ENCODE results near the gene MRPS22. TPM values are rescaled to one million over a fixed set of nuclear protein-coding genes. Genes with fewer than 3 reads are reported as not detected.

The MRPS22 gene
- total RNA-seq, 1 donor from 2014 or later: 43.0 TPM

DNA sequence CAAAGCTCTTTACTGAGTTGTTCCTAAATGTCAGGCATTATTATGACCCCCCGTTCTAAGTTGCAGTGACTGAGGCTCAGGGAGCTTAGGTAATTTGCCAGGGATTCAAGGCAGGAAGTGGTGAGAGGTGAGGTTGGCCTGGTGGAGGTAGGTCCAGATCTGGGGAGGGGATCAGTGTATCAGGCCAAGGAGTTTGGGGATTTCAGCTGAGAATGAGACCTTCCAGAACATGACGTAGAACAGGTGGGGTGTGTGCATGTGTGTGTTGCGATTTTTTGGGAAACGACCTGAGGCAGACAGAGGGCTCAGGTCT is 41.1 kb upstream of the MRPS22 start:
- no peak overlapping the region for H3K4me3 Mint-ChIP-seq
- TF ChIP-seq, protein P1, sequence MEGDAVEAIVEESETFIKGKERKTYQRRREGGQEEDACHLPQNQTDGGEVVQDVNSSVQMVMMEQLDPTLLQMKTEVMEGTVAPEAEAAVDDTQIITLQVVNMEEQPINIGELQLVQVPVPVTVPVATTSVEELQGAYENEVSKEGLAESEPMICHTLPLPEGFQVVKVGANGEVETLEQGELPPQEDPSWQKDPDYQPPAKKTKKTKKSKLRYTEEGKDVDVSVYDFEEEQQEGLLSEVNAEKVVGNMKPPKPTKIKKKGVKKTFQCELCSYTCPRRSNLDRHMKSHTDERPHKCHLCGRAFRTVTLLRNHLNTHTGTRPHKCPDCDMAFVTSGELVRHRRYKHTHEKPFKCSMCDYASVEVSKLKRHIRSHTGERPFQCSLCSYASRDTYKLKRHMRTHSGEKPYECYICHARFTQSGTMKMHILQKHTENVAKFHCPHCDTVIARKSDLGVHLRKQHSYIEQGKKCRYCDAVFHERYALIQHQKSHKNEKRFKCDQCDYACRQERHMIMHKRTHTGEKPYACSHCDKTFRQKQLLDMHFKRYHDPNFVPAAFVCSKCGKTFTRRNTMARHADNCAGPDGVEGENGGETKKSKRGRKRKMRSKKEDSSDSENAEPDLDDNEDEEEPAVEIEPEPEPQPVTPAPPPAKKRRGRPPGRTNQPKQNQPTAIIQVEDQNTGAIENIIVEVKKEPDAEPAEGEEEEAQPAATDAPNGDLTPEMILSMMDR (conservative IDR thresholded peaks at IDR 0.05): no peak
- no peak overlapping the region for H3K27ac Mint-ChIP-seq

DNA sequence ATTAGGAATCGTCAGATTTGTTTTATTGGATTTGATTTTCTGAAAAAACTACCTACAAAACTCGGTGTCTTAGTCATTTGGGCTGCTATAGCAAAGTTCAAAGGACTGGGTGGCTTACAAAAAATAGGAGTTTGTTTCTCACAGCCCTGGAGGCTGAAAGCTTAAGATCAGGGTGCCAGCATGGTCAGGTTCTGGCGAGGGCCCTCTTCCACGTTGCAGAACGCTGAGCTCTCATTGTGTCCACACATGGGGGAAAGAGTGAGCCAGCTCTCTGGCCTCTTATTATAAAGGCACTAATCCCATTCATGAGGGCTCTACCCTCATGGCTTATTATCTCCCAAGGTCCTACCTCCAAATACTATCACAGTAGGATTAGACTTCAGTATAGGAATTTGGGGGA is 40.6 kb upstream of the MRPS22 start:
- no peak overlapping the region for H3K4me3 Mint-ChIP-seq
- H3K27me3 Mint-ChIP-seq: peaks cover 11% of the 10 kb centered on the region
- no peak for DNase-seq (ENCODE audit: extremely low spot score, unreplicated experiment)
- H3K9me3 Mint-ChIP-seq: no peaks in the 10 kb centered on the region
- H3K27ac Mint-ChIP-seq: no peak overlapping the region
- TF ChIP-seq, protein P1 (conservative IDR thresholded peaks at IDR 0.05): no peak
- H3K36me3 Mint-ChIP-seq: no peaks in the 10 kb centered on the region
- peaks cover 9% of the 10 kb centered on the region for H3K4me1 Mint-ChIP-seq (ENCODE audit: unreplicated experiment)

More for the DNA sequence above, 41.1 kb upstream of the MRPS22 start:
- no peaks in the 10 kb centered on the region for H3K9me3 Mint-ChIP-seq
- DNase-seq (ENCODE audit: extremely low spot score, unreplicated experiment): no peak
- peaks cover 11% of the 10 kb centered on the region for H3K27me3 Mint-ChIP-seq
- H3K36me3 Mint-ChIP-seq: no peaks in the 10 kb centered on the region
- H3K4me1 Mint-ChIP-seq (ENCODE audit: unreplicated experiment): peaks cover 5% of the 10 kb centered on the region

GRCh38 chr3:139304383-139304782 is 39.4 kb upstream of the MRPS22 start:
- Mint-ChIP-seq H3K27me3 (peaks cover 11% of the 10 kb centered on the region), H3K9me3 (no peaks in the 10 kb centered on the region), H3K4me1 (ENCODE audit: unreplicated experiment) (peaks cover 15% of the 10 kb centered on the region), H3K4me3 (no peak overlapping the region), H3K36me3 (no peaks in the 10 kb centered on the region), H3K27ac (no peak overlapping the region)
- no peak for DNase-seq (ENCODE audit: extremely low spot score, unreplicated experiment)
- TF ChIP-seq, protein P1 (conservative IDR thresholded peaks at IDR 0.05): no peak

DNA sequence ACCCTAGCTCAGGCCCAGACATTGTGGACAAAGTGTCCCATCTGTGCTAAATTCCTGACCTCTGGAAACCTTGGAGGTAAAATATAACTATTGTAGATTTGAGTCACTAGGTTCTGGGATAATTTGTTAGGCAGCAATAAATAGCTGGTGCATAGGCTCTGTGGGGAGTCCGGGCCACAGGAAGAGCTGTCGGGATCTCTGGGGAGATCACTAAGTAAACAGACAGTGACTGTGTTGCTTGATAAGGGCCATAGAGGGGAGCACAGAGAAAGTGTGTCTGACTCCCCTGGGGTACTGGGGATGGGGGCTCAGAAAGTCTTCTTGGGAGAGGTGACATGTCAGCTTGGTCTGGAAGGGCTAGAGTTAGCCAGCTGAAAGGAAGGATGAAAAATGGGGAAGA is 37.7 kb upstream of the MRPS22 start:
- TF ChIP-seq, protein P1 (conservative IDR thresholded peaks at IDR 0.05): no peak
- no peak overlapping the region for H3K4me3 Mint-ChIP-seq

GRCh38 chr3:139307072-139307491 is 36.7 kb upstream of the MRPS22 start:
- Mint-ChIP-seq H3K9me3 (no peaks in the 10 kb centered on the region), H3K27ac (no peak overlapping the region), H3K27me3 (peaks cover 9% of the 10 kb centered on the region)

More for the DNA sequence above, 37.7 kb upstream of the MRPS22 start:
- Mint-ChIP-seq H3K27me3 (peaks cover 9% of the 10 kb centered on the region), H3K4me1 (ENCODE audit: unreplicated experiment) (peaks cover 24% of the 10 kb centered on the region), H3K9me3 (no peaks in the 10 kb centered on the region), H3K27ac (no peak overlapping the region), H3K36me3 (no peaks in the 10 kb centered on the region)
- DNase-seq (ENCODE audit: extremely low spot score, unreplicated experiment): no peak

More at GRCh38 chr3:139307072-139307491, 36.7 kb upstream of the MRPS22 start:
- H3K36me3 Mint-ChIP-seq: no peaks in the 10 kb centered on the region
- peaks cover 24% of the 10 kb centered on the region for H3K4me1 Mint-ChIP-seq (ENCODE audit: unreplicated experiment)
- TF ChIP-seq, protein P1 (conservative IDR thresholded peaks at IDR 0.05): no peak
- no peak overlapping the region for H3K4me3 Mint-ChIP-seq
- no peak for DNase-seq (ENCODE audit: extremely low spot score, unreplicated experiment)
